HG02588 (cell line): ENCODE measurements around the gene BPIFB4.

Experiments used
- ATAC-seq: cut with Tn5 transposase; IDR thresholded peaks from one replicate; pipeline ENCODE4 v1.9.1; 2021; ENCODE audit warnings: mild to moderate bottlenecking, moderate library complexity; ENCODE audit not compliant: unreplicated experiment

Gene BPIFB4

DNA sequence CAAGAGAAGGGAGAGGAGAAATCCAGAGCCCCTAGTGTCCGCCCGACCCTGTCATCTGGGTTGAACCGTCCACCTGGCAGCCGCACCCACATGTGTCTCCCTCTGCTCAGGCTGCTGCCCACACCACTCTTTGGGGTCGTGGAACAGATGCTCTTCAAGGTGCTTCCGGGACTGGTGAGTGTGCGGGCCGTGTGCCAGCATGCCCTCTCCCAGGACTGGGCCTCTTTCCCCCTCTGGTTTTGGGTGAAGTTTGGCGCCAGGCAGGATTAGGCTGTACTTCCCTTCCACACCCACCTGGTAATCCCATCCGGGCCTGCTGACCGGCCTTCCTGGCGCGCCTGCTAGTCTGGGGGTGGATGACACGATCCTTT lies 17.8 kb upstream of the BPIFB4 start:
- ATAC-seq = no peak

DNA sequence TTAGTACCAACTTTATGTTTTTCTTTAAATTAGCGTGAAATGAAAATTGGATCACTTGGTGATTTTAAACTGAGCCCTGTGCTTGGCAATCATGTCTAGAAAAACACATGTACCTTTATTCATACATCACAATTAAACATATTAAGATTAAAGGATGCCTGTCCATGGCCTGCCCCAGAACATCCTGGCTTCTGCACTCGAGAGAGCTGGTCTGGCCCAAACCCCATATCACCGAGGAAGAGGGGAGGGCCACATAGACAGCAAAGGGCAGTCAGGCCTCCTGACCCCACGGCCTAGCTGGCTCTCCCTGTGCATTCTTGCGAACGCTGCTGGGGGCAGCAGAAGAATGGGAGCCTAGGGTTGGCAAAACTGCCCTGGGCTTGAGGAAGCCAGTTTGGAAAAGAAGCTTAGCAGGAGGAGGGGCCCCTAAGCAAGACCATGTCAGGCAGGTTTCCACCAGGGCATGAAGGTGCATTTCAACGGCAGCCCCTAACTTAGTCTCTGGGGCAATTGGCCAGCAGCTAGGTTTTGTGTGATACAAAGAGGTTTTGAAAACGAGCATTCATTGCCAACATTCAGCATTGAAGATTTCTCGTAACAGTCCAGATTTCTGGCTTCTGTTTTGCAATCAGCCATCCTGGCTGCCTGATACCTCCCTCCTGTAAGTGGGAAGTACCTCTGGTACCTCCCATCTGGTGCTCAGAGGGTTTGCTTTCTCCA lies 17.2 kb upstream of the BPIFB4 start:
- ATAC-seq = no peak

- no peak for ATAC-seq
Observed at GRCh38 chr20:33062825-33063149, 16.7 kb upstream of the BPIFB4 start.

- no peak for ATAC-seq
Observed at GRCh38 chr20:33063271-33063670, 16.2 kb upstream of the BPIFB4 start.

GRCh38 chr20:33064572-33065287 lies 14.7 kb upstream of the BPIFB4 start:
- no peak for ATAC-seq

DNA sequence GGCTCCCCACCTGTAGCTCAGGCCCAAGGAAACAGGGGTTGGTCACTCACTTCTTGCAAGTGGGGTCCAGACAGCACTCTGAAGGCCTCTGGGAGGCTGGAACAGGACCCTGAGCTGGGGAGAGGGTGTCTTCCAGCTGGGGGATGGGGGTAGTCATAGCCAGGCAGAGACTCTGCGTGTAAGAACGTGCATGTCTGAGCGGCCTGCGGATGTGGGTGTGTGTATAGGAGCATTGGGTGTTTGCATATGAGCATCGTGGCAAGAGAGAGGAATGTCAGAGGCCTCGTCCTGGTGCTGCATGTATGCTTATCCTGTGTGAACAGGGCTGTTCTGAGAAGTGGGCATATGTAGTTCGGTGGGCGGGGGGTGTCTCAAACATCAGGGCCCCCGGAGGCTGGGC lies 13.7 kb upstream of the BPIFB4 start:
- no peak for ATAC-seq

DNA sequence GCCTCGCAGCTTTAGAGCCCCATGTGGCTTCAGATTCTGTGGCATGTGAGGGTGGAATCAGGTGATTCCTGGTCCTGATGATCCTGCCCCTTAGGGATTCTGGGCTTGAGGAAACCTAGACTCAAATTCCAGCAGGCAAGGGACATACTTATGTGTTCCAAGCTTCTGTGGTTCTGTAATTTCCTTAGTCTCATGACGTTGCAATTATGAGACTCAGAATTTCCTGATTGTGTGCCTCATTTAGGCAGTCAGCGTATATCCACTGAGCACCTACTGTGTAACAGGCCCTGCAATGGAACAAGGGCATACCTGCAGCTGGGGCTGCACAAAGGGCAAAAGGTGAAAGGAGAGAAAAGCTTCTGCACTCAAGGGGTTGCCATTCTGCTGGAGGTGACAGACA lies 11.6 kb upstream of the BPIFB4 start:
- ATAC-seq = no peak

DNA sequence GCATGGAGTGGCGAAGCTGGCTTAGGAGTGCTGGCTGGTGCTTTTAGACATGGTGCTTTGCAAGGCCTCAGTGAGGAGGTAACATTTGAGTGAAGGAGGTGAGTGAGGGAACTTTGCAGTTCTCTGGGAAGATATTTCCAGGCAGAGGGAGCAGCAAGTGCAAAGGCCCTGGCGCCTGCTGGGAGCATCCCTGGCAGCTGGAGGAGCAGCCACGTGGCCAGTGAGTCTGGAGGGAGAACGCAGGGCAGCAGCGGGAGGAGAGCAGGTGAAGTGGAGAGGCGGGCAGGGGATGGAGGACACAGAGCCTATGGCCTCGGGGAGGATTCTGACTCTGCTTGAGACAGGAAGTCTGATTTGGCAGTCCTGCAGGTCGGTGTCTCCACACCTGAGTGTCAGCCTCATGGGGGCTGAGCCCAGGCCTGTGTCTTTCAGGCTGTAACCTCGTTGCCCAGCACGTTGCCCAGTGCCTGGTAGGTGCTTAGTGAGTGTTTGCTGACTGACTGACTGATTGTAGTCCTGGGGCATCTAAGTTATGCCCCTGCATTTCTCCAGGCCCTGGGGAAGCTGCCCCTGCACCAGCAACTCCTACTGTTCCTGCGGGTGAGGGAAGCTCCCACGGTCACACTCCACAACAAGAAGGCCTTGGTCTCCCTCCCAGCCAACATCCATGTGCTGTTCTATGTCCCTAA lies 11.0 kb upstream of the BPIFB4 start:
- ATAC-seq = no peak

GRCh38 chr20:33069673-33070072 lies 9.8 kb upstream of the BPIFB4 start:
- ATAC-seq = no peak

DNA sequence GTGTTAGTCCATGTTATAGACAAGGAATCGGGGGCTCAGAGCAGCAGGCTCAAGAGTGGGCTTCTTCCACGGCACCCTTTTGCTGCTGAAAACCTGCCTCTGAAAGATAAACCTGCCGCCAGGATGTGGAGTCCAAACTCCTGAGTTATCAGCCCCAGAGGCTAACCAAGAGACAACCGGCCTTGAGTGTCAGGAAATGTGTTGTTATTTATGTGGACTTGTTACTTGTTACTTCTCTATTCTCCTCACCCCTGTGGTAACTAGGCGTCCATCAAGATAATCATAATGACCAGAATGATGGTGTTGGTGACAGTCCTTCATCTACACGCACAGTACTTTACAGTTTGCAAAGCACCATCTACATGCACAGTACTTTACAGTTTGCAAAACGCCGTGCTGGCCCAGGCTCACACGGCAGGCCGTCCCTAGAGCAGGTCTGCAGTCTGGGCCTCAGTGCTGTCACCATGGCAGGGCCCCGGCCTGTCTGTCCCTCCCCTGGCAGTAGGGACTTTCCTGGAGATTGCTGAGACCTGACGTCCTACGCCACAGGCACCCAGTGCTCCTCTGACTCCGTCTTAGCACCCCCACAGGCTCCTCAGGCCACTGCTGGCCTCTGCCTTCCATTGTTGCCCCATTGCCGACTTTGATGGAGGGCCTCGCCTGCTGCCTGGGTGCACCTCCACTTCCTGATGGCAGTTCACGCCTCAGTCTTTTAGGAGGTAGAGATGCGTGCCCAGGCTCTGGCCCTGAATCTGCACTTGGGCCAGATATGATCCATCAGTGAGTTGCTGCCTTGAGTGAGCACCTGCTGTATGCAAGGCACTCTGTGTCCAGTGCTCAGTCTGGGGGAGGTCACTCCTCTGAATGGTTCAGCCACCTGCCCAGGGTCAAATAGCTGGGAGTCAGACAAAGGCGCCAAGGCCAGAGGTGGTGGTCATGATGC lies 9.1 kb upstream of the BPIFB4 start:
- ATAC-seq = no peak

GRCh38 chr20:33071198-33071597 lies 8.2 kb upstream of the BPIFB4 start:
- no peak for ATAC-seq

DNA sequence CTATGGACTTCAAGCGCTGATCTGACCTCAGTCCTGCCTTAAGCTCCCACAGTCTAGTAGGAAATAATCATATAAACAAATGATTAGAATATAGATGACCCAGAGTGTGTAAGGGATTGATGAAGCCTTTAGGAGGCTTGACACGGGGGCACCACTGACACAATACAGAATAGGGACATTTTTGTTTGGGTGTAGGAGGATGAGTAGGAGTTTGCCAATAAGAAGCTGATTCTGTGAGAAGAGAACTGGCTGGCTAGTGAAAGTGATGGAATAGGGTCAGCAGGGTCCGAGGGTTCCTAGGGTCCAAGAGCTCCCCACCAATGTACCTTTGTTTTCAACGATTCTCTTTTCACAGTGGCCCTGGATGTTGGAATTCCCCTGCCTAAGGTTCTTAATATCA lies 7.1 kb upstream of the BPIFB4 start:
- no peak for ATAC-seq

GRCh38 chr20:33072813-33073212 lies 6.6 kb upstream of the BPIFB4 start:
- no peak for ATAC-seq

- ATAC-seq = no peak
Observed at GRCh38 chr20:33074675-33075074, 4.8 kb upstream of the BPIFB4 start.

GRCh38 chr20:33075281-33075680 lies 4.2 kb upstream of the BPIFB4 start:
- ATAC-seq = no peak

DNA sequence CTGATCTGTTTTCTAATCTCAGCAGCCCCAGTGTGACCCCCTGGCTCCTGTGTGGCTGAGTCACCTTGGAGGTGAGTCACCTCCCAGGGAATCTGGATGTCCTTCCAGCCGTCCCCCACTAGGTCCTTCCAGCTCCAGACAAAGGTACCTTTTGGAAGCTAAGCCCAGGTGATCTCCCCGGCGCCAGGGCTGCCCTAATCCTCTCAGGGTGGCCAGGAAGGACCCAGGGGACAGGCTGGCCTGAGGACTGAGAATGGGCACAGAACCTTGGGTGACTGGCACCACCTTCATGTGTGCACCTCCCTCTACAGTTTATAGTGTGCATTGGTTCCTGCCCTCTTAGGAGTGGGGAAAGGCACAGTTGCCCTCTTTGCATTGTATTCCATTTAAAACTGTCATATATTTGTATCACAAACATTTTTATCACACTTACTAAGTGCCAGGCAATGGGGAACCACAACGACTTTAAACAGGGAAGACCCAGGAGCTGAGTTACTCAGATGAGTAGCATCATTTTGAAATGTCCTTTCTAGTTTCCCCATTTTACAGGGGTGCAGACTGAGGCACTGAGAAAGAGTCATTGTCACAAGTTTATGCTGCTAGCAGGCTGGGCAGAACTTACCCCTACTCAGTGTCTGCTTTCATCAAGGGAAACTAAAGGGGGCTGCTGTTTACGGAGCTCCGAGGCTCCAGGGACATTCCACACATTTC lies 2.6 kb upstream of the BPIFB4 start:
- no peak for ATAC-seq

DNA sequence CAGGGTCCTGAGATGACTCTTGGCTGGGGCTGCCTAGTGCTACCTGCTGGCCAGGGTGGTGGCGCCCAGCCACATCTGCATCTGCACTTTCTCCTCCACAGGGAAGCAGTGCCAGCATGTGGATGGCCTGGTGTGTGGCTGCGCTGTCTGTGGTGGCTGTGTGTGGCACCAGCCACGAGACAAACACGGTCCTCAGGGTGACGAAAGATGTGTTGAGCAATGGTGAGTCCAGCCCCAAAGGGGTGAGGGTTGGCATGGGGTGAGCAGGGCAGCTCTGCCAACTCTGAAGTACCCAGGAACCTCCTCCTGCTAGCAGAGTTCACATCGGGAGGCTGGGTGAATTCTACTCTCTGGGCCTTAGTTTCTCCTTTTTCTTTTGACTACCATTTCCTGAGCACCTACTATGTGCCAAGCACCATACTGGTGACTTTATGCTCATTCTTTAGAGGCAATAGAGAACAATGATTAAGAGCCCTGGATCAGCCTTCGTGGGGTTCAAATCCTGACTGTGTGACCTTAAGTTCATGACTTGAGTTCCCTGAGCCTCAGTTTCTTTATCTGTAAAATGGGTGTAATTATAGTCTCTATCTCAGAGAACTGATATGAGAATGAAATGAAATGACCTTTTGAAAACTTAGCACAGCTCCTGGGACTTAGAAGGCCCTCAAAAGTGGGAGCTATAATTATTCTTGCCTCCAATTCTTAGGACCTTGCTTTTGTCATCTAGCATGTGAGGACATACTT lies 2.1 kb downstream of the BPIFB4 start:
- ATAC-seq = no peak

DNA sequence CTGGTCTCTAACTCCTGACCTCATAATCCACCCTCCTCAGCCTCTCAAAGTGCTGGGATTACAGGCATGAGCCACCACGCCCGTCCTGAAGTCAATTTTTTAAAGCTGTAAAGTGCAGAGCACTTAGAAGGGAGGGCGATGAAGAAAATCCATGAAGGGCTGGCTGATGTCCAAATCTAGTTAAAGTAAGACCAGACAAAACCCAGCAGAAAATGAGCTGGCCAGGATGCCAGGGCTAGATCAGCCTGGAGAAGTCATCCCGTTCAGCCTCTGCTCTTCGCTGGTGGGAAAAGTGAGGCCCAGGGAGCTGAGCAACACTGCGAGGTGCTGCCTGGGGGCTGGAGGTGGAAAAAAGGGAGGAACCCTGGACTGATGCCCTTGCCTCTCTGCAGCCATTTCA lies 3.1 kb downstream of the BPIFB4 start:
- no peak for ATAC-seq

GRCh38 chr20:33083544-33084340 lies 4.3 kb downstream of the BPIFB4 start:
- ATAC-seq = no peak
